AG04449 (cell line): ENCODE results near the gene CRYAB.

ENCODE experiments used
- CTCF ChIA-PET: fragments of 350-600 bp; formaldehyde crosslinking; extraction: SDS; loops from one replicate; lab custom pipeline; 2021; ENCODE audit warnings: antibody characterized with exemption; lab: Yijun Ruan, JAX
- POLR2A ChIA-PET: fragments of 400-600, 350-600 bp; formaldehyde crosslinking; extraction: SDS; loops from one replicate; lab custom pipeline; 2020; ENCODE audit warnings: antibody characterized with exemption, inconsistent platforms; lab: Yijun Ruan, JAX
- DNase-seq: peaks from one replicate; pipeline ENCODE4 v3.0.0-alpha.2; 2010; ENCODE audit warnings: low read depth, low spot score
- H3K4me3 ChIP-seq: 2 replicates; pipeline ENCODE4 v1.5.1; 2011; ENCODE audit warnings: low read depth, mild to moderate bottlenecking, control low read depth, low read length
- TF ChIP-seq, protein P1 (sequence below): IDR thresholded peaks from one replicate; pipeline ENCODE4 v1.5.1; 2011; ENCODE audit warnings: mild to moderate bottlenecking, moderate library complexity, low read length, control low read depth, inconsistent platforms; ENCODE audit not compliant: insufficient read depth; ENCODE audit errors: missing control alignments

CRYAB gene

GRCh38 chr11:111913997-111914396 lies 2.4 kb upstream of the CRYAB start:
- POLR2A ChIA-PET: interaction anchor here (1.0 to 2.3 kb wide), 4 partner anchors 13 to 43 kb away, joined by 3 to 7 read pairs (median 4); partner anchors contain the start of genes ALG9 and DIXDC1

GRCh38 chr11:111913031-111913861 lies 1.7 kb upstream of the CRYAB start:
- POLR2A ChIA-PET: interaction anchor here (1.0 to 2.3 kb wide), 4 partner anchors 14 to 42 kb away, joined by 3 to 7 read pairs (median 4); partner anchors contain the start of genes ALG9 and DIXDC1

More at GRCh38 chr11:111913997-111914396, 2.4 kb upstream of the CRYAB start:
- CTCF ChIA-PET: interaction anchor here (0.7 to 2.1 kb wide), 7 partner anchors 10 to 71 kb away, joined by 3 to 11 read pairs (median 4); partner anchors contain the start of gene DIXDC1
- TF ChIP-seq, protein P1, sequence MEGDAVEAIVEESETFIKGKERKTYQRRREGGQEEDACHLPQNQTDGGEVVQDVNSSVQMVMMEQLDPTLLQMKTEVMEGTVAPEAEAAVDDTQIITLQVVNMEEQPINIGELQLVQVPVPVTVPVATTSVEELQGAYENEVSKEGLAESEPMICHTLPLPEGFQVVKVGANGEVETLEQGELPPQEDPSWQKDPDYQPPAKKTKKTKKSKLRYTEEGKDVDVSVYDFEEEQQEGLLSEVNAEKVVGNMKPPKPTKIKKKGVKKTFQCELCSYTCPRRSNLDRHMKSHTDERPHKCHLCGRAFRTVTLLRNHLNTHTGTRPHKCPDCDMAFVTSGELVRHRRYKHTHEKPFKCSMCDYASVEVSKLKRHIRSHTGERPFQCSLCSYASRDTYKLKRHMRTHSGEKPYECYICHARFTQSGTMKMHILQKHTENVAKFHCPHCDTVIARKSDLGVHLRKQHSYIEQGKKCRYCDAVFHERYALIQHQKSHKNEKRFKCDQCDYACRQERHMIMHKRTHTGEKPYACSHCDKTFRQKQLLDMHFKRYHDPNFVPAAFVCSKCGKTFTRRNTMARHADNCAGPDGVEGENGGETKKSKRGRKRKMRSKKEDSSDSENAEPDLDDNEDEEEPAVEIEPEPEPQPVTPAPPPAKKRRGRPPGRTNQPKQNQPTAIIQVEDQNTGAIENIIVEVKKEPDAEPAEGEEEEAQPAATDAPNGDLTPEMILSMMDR: no peak
- peak overlapping the region; percentile 50 for H3K4me3 ChIP-seq
- peak; percentile 69 for DNase-seq

DNA sequence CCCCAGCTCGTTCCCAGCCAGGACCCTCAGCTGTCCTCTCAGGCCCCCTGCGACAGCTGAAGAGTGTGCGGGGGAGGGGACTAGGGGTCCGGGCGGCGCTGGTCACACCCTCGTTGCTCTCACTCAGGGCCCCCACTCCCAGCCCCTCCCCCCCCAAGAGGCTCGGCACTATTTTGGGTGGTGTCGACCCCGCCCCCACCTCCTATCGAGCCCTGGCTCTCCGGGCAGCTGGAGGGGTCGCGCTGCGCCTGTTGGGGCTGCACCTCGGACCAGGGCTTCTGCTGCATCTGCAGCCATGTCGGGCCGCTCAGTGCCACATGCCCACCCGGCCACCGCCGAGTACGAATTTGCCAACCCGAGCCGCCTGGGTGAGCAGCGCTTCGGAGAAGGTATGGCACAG lies 965 bp upstream of the CRYAB start, which contains the start of gene HSPB2:
TSS of gene HSPB2 (plus strand) at position 200 of the 400 bp plus-strand sequence. CDS start at position 296, 96 bp downstream.
- ChIA-PET CTCF (interaction anchor here (3.0 kb wide), 1 partner anchor 19 kb away, joined by 13 read pairs; no protein-coding TSS in a partner anchor), POLR2A (interaction anchor here (1.3 kb wide), 1 partner anchor 42 kb away, joined by 3 read pairs; no protein-coding TSS in a partner anchor)
- peak within 1 kb of the TSS; percentile 50 for H3K4me3 ChIP-seq
- DNase-seq: no peak
- TF ChIP-seq, protein P1: no peak

More at GRCh38 chr11:111913031-111913861, 1.7 kb upstream of the CRYAB start:
- CTCF ChIA-PET: interaction anchor here (0.8 to 3.0 kb wide), 7 partner anchors 11 to 71 kb away, joined by 3 to 13 read pairs (median 5); partner anchors contain the start of gene DIXDC1
- TF ChIP-seq, protein P1: no peak
- peak overlapping the region; percentile 50 for H3K4me3 ChIP-seq
- no peak for DNase-seq

DNA sequence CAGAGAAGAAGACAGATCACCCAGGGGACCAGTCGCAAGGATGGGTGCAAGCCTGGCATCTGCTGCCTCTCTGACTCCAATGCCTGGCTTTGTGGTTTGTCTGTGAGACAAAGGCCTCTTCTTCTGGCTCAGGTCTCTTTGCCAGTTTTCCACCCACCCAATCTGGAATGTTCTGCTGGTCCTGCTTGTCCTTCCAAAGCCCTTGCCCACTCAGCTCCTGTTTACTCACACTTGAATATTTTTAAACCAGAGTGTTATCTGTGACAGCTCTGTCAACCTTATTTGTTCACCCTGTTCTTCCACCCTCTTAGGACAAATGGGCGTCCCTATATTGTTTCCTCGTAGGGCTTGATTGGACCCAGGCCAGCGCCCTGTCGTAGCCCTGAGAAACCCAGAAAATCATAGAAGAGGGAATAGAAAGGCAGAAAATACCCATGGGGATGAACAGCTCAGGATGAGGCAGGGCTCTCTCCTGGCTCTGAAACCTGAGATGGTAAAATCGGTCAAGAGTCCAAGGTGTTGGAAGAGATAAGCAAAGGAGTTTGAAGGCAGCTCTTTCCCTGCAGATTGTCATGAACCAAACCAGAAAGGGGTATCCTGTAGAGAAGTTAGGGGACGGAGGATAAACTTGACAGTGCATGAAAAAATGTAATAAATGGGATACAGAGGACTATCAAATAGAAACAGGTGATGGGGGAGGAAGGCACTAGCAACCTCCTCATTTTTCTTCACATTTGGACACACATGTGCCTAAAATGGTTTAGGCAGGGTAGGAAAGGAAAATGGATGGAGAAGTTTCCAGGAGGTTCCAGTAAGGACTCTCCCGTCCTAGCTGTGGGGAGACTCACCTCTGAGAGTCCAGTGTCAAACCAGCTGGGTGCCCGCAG lies 651 bp downstream of the CRYAB start:
- ChIA-PET CTCF (interaction anchor here (0.9 to 3.0 kb wide), 6 partner anchors 13 to 33 kb away, joined by 3 to 13 read pairs (median 4); no protein-coding TSS in a partner anchor), POLR2A (interaction anchor here (0.8 to 1.8 kb wide), 3 partner anchors 13 to 40 kb away, joined by 3 to 10 read pairs (median 5); no protein-coding TSS in a partner anchor)
- DNase-seq: no peak
- TF ChIP-seq, protein P1: no peak
- peak overlapping the region; percentile 50 for H3K4me3 ChIP-seq

DNA sequence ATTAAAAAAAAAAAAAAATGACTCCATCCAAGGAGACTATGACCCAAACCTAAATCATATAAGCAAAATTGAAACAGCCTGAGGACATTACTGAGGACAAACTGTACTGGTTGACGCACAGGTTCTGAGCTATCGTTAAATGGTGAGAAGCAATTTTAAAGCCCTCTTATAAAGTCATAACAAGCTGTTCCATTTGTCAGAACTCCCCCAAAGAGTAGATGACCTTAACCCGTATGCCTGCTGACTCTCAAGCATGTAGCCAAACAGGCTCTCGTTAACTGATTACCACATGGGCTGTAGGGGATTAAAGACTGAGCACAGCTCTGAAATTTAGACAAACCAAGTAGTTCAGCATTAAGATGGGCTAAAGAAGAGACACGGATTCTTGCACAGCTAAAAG lies 2.2 kb downstream of the CRYAB start:
- DNase-seq: no peak
- H3K4me3 ChIP-seq: no peak overlapping the region
- TF ChIP-seq, protein P1: no peak
- ChIA-PET CTCF (interaction anchor here (1.0 to 1.4 kb wide), 2 partner anchors 17 to 32 kb away, joined by 3 to 5 read pairs; no protein-coding TSS in a partner anchor), POLR2A (no interaction called here)
